ENCODE measurements around the gene CD55.

The CD55 gene

GRCh38 chr1:207328004-207328403 lies 6.5 kb downstream of the CD55 start:
- in situ Hi-C loops (cut with HindIII; ENCODE audit: low sequenced_read_pairs), result no loop called here

- in situ Hi-C loops (cut with HindIII; ENCODE audit: low sequenced_read_pairs), result no loop called here
Observed at GRCh38 chr1:207328908-207329440, 7.5 kb downstream of the CD55 start.

- in situ Hi-C loops (cut with HindIII; ENCODE audit: low sequenced_read_pairs), result no loop called here
Observed at GRCh38 chr1:207329469-207329868, 8.0 kb downstream of the CD55 start.

- in situ Hi-C loops (cut with HindIII; ENCODE audit: low sequenced_read_pairs), result no loop called here
Observed at GRCh38 chr1:207330011-207330710, 8.7 kb downstream of the CD55 start.

GRCh38 chr1:207331354-207332313 lies 10.2 kb downstream of the CD55 start:
- in situ Hi-C loops (cut with HindIII; ENCODE audit: low sequenced_read_pairs), result no loop called here

- in situ Hi-C loops (cut with HindIII; ENCODE audit: low sequenced_read_pairs), result no loop called here
Observed at GRCh38 chr1:207333009-207333600, 11.6 kb downstream of the CD55 start.

GRCh38 chr1:207333620-207334019 lies 12.1 kb downstream of the CD55 start:
- in situ Hi-C loops (cut with HindIII; ENCODE audit: low sequenced_read_pairs), result no loop called here

GRCh38 chr1:207334337-207334736 lies 12.9 kb downstream of the CD55 start:
- in situ Hi-C loops (cut with HindIII; ENCODE audit: low sequenced_read_pairs), result no loop called here

- in situ Hi-C loops (cut with HindIII; ENCODE audit: low sequenced_read_pairs), result no loop called here
Observed at GRCh38 chr1:207335138-207335537, 13.7 kb downstream of the CD55 start.

- in situ Hi-C loops (cut with HindIII; ENCODE audit: low sequenced_read_pairs), result no loop called here
Observed at GRCh38 chr1:207335695-207336363, 14.4 kb downstream of the CD55 start.

GRCh38 chr1:207336559-207337467 lies 15.3 kb downstream of the CD55 start:
- in situ Hi-C loops (cut with HindIII; ENCODE audit: low sequenced_read_pairs), result no loop called here

- in situ Hi-C loops (cut with HindIII; ENCODE audit: low sequenced_read_pairs), result no loop called here
Observed at GRCh38 chr1:207342332-207342731, 20.9 kb downstream of the CD55 start.

- in situ Hi-C loops (cut with HindIII; ENCODE audit: low sequenced_read_pairs), result no loop called here
Observed at GRCh38 chr1:207343675-207344074, 22.2 kb downstream of the CD55 start.

GRCh38 chr1:207344221-207344620 lies 22.7 kb downstream of the CD55 start:
- in situ Hi-C loops (cut with HindIII; ENCODE audit: low sequenced_read_pairs), result no loop called here

GRCh38 chr1:207345644-207346477 lies 24.4 kb downstream of the CD55 start:
- in situ Hi-C loops (cut with HindIII; ENCODE audit: low sequenced_read_pairs), result no loop called here

- in situ Hi-C loops (cut with HindIII; ENCODE audit: low sequenced_read_pairs), result no loop called here
Observed at GRCh38 chr1:207346513-207346912, 25.0 kb downstream of the CD55 start.

- in situ Hi-C loops (cut with HindIII; ENCODE audit: low sequenced_read_pairs), result no loop called here
Observed at GRCh38 chr1:207349979-207350378, 28.5 kb downstream of the CD55 start.

- in situ Hi-C loops (cut with HindIII; ENCODE audit: low sequenced_read_pairs), result no loop called here
Observed at GRCh38 chr1:207352554-207352953, 31.1 kb downstream of the CD55 start.

GRCh38 chr1:207355060-207355459 lies 33.6 kb downstream of the CD55 start:
- in situ Hi-C loops (cut with HindIII; ENCODE audit: low sequenced_read_pairs), result no loop called here
